ENCODE measurements around the gene C22orf23.

C22orf23 gene

DNA sequence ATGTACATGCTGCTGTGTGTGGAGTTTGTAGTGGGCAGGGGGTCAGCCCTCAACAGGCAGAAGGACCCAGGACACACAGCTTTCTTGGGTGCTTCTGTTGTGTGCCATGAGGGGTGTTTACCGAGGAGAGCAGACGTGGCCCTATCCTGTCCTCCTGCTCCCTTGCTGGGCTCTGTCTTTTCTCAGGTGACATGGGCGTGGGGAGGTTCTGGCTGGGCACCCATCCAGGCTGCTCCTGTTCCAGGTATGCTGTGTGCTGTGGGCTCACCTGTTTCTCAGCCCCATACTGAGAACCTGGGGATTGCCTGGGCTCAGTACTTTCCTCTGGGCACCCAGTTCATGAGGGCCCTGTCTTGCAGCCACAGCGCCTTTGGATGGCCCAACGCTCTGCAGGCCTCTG lies 24.0 kb downstream of the C22orf23 start:
- no peaks in the 10 kb centered on the region for H3K27me3 Mint-ChIP-seq
- H3K27ac Mint-ChIP-seq: peak overlapping the region; percentile 2
- H3K36me3 Mint-ChIP-seq (ENCODE audit: low read depth): peaks cover 50% of the 10 kb centered on the region
- DNase-seq: no peak
- H3K4me1 Mint-ChIP-seq (ENCODE audit: low read depth): peaks cover 11% of the 10 kb centered on the region
- no peaks in the 10 kb centered on the region for H3K9me3 Mint-ChIP-seq
- H3K4me3 Mint-ChIP-seq: no peak overlapping the region

DNA sequence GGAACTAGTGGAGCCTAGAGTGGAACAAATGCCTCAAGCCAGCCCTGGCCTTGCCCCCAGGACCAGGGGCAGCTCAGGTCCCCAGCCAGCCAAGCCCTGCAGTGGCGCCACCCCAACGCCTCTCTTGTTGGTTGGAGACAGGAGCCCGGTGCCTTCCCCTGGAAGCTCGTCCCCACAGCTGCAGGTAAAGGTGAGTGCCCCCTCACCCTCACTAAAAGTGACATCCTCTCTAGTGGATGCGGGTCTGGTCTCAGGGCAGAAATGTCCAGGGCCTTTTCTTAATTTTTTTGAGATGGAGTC lies 25.8 kb downstream of the C22orf23 start:
- peaks cover 44% of the 10 kb centered on the region for H3K36me3 Mint-ChIP-seq (ENCODE audit: low read depth)

DNA sequence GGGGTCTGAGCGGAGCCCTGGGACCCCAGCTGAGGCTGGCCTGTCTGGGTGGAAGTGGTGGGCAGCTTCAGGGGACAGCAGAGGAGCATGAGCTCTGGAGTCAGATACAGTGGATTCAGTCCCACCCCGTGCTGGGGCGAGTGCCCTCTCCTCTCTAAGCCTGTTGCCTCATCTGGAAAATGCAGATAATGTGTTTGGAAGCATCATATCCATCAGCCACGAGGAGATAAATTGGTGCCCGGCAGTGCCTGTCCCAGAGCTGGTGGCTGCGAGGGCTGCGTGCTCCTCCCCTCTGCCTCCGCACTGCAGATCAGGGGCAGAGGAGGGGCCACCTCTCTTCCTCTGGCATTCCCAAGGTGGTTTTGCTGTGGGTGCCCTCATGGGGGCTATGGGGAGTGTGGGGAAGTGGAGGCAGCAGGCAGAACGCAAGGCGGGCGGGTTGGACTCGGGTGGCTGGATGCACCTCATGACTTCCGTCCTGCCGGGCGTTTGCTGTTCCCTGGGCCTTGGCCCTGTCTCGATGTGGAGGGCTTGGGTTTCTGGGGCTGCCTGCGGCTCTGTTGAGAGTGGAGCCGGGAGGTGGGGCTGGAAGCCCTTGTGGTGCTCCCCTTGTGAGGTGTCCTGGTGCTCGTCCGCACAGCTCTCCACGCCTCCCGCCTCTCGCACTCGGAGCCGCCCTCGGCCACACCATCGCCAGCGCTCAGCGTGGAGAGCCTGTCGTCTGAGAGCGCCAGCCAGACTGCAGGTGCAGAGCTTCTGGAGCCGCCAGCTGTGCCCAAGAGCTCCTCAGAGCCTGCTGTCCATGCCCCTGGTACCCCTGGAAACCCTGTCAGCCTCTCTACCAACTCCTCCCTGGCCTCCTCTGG lies 26.4 kb downstream of the C22orf23 start:
- Mint-ChIP-seq H3K27ac (no peak overlapping the region), H3K27me3 (no peaks in the 10 kb centered on the region), H3K4me3 (no peak overlapping the region), H3K36me3 (ENCODE audit: low read depth) (peaks cover 41% of the 10 kb centered on the region), H3K4me1 (ENCODE audit: low read depth) (no peaks in the 10 kb centered on the region), H3K9me3 (no peaks in the 10 kb centered on the region)
- no peak for DNase-seq

More for the DNA sequence above, 25.8 kb downstream of the C22orf23 start:
- Mint-ChIP-seq H3K4me1 (ENCODE audit: low read depth) (no peaks in the 10 kb centered on the region), H3K4me3 (no peak overlapping the region), H3K27ac (no peak overlapping the region), H3K27me3 (no peaks in the 10 kb centered on the region), H3K9me3 (no peaks in the 10 kb centered on the region)
- no peak for DNase-seq

DNA sequence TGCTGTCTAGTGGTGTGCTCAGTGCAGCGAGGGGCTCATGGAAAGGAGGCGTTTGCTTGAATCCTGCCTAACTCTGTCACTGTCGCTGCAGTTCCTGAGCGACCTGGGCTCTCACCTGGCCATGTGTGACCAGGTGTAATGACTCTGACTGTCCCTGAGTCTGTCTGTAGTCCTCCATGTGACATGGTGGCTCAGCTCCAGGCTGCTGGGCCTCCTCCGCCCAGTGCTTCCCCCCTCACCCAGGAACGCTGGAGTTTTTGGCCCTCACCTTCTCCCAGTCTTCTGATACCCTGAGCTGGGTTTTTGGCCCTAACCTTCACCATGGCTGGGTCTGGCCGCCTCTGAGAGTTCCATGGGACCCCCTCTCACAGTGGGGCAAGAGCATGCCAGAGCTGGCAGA lies 27.0 kb downstream of the C22orf23 start:
- Mint-ChIP-seq H3K27ac (no peak overlapping the region), H3K27me3 (no peaks in the 10 kb centered on the region), H3K4me1 (ENCODE audit: low read depth) (no peaks in the 10 kb centered on the region), H3K4me3 (no peak overlapping the region), H3K36me3 (ENCODE audit: low read depth) (peaks cover 41% of the 10 kb centered on the region), H3K9me3 (no peaks in the 10 kb centered on the region)
- DNase-seq: no peak

DNA sequence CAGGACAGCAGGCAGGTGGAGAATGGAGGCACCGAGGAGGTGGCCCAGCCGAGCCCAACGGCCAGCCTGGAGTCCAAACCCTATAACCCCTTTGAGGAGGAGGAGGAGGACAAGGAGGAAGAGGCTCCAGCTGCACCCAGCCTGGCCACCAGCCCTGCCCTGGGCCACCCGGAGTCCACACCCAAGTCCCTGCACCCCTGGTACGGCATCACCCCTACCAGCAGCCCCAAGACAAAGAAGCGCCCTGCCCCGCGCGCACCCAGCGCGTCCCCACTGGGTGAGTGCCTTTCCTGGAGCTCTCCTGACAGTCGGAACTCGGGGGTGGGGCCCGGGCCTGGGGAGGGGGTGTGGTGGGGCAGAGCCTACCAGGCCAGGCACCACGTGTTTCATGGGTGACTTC lies 27.6 kb downstream of the C22orf23 start:
- Mint-ChIP-seq H3K4me1 (ENCODE audit: low read depth) (no peaks in the 10 kb centered on the region), H3K36me3 (ENCODE audit: low read depth) (peaks cover 44% of the 10 kb centered on the region), H3K27ac (no peak overlapping the region), H3K9me3 (no peaks in the 10 kb centered on the region), H3K4me3 (no peak overlapping the region), H3K27me3 (no peaks in the 10 kb centered on the region)
- no peak for DNase-seq

DNA sequence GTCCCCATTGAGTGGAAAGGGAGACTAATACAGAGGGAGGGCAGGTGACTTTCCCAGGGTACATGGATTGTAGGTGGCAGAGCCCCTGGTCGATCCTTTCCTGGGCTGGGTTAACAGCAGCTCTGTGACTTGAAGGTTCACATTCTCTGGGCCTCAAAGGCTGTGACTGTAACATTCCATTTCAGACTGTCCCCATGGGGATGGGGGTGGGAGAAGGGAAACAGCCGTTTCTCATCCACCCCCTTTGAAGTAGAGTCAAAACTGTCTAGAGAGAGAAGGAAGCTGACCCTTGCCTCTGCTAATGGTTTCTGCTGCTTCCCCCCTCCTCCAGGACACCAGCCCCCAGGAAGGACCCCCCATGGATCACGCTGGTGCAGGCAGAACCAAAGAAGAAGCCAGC lies 28.1 kb downstream of the C22orf23 start:
- Mint-ChIP-seq H3K36me3 (ENCODE audit: low read depth) (peaks cover 45% of the 10 kb centered on the region), H3K4me1 (ENCODE audit: low read depth) (no peaks in the 10 kb centered on the region), H3K4me3 (no peak overlapping the region), H3K27me3 (no peaks in the 10 kb centered on the region), H3K9me3 (no peaks in the 10 kb centered on the region), H3K27ac (no peak overlapping the region)
- no peak for DNase-seq

DNA sequence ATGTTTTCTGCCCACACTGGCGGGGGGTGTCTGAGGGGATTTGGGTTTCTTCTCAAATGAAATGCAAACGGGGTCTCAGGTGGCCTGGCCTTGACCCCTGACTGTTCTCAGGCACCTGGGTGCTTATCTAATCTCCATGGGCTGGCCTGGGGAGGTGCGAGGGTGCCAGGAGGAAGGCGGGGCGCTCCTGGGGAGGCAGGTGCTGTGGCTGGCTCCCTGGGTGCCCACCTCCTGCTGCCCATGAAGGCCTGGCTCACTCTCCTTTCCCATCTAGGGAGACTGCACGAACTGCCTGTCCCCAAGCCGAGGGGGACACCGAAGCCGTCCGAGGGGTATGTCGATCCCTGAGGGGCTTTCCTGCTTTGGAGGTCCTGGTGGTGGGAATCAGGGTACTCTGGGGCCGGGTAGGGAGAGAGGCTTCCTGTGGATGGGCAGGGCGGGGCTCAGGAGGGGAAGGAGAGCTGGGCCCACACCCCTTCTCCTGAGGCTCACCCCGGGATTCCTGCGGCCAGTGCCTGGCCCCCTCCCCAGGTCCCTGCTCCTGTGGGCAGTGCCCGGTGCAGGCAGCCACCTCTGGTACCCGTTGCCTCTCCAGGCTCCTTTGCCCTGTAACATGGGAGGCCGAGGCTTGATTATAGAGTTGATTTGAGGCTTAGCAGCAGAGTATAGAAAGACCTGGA lies 28.9 kb downstream of the C22orf23 start:
- no peaks in the 10 kb centered on the region for H3K27me3 Mint-ChIP-seq
- no peak for DNase-seq
- H3K27ac Mint-ChIP-seq: no peak overlapping the region
- peaks cover 49% of the 10 kb centered on the region for H3K36me3 Mint-ChIP-seq (ENCODE audit: low read depth)
- peaks cover 4% of the 10 kb centered on the region for H3K4me1 Mint-ChIP-seq (ENCODE audit: low read depth)
- no peaks in the 10 kb centered on the region for H3K9me3 Mint-ChIP-seq
- H3K4me3 Mint-ChIP-seq: no peak overlapping the region

DNA sequence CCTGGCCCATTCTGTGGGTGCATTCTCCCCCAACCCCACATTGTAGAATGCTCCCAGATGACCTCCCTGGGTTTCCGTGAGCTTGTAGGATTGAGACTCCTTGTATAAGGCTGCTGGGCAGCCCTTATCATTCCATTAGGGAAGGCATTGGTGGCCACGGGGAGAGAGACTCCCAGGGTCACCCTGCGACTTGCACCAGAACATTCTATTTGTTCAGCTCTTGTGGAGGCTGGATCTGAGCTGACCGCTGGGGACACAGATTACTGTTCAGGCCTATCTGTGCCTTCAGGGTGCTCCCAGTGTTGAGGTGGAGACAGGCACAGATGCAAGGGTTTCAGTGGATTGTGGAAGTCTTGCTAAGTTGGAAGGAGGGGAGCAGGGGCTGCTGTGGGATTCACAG lies 29.5 kb downstream of the C22orf23 start:
- H3K27ac Mint-ChIP-seq: no peak overlapping the region
- H3K4me3 Mint-ChIP-seq: no peak overlapping the region
- H3K9me3 Mint-ChIP-seq: no peaks in the 10 kb centered on the region
- H3K36me3 Mint-ChIP-seq (ENCODE audit: low read depth): peaks cover 45% of the 10 kb centered on the region
- DNase-seq: no peak
- peaks cover 4% of the 10 kb centered on the region for H3K4me1 Mint-ChIP-seq (ENCODE audit: low read depth)
- no peaks in the 10 kb centered on the region for H3K27me3 Mint-ChIP-seq

DNA sequence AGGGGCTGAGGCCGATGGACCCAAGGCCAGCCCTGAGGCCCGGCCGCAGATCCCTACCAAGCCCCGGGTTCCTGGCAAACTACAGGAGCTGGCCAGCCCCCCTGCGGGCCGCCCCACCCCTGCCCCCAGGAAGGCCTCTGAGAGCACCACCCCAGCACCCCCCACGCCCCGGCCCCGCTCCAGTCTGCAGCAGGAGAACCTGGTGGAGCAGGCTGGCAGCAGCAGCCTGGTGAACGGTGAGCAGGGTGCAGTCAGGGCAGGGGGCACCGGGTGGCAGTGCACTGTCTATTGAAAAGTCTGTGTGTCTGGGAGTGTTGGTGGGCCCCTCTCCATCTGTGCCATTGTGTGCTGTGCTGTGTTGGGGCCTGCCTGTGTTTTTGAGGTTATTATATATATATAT lies 31.2 kb downstream of the C22orf23 start:
- Mint-ChIP-seq H3K27me3 (no peaks in the 10 kb centered on the region), H3K4me1 (ENCODE audit: low read depth) (peaks cover 4% of the 10 kb centered on the region), H3K9me3 (no peaks in the 10 kb centered on the region), H3K36me3 (ENCODE audit: low read depth) (peaks cover 41% of the 10 kb centered on the region), H3K27ac (no peak overlapping the region), H3K4me3 (no peak overlapping the region)
- DNase-seq: no peak

DNA sequence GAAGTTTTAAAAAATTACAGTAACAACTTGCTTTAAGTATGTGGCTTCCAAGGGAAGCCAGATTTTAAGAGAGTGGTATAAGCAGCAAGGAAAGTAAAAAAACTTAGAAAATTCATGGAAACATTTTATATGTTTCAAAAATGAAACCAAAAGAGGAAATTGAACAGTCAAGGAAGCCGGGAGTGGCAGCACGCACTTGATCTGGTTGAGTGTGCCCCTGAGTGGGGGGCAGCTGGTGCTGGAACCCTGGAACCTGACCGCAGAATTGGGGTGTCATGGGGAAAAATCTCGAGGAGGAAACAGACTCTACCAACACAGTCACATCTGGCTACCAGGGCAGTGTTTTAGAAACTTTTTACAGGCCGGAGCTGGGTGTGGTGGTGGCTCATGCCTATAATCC lies 33.3 kb downstream of the C22orf23 start:
- Mint-ChIP-seq H3K27ac (peak overlapping the region; percentile 90), H3K36me3 (ENCODE audit: low read depth) (peaks cover 34% of the 10 kb centered on the region), H3K4me3 (peak overlapping the region; percentile 30), H3K9me3 (no peaks in the 10 kb centered on the region), H3K4me1 (ENCODE audit: low read depth) (peaks cover 4% of the 10 kb centered on the region), H3K27me3 (no peaks in the 10 kb centered on the region)
- no peak for DNase-seq

DNA sequence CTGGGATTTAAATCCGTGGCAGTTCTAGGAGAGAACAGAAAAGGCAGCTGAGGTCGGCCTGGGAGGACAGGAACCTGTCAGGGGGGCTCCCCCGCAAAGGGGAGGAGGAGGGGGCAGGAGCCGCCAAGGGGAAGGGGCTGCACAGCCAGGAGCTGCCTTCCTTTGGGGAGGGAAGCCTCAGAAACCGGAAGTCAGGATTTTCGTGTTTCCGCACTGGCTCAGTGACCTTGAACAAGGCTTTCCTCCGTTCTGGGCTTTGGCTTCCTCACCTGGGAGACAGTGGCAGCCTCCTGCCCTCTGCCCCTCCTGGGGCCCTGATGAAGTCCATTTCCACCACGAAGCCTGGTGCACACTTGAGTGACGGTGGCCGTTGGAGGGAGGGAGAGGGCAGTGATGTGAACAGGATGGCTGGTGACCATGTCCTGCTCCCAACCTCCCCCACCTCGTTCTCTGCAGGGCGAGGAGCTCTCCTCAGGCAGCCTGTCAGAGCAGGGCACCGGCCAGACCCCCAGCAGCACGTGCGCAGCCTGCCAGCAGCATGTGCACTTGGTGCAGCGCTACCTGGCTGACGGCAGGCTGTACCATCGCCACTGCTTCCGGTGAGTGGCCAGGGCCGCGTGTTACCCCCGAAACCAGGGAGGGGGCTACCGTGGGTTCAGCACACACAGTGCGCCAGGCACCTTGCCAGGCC lies 34.7 kb downstream of the C22orf23 start:
- H3K4me3 Mint-ChIP-seq: no peak overlapping the region
- peaks cover 4% of the 10 kb centered on the region for H3K4me1 Mint-ChIP-seq (ENCODE audit: low read depth)
- H3K27ac Mint-ChIP-seq: no peak overlapping the region
- peaks cover 34% of the 10 kb centered on the region for H3K36me3 Mint-ChIP-seq (ENCODE audit: low read depth)
- H3K27me3 Mint-ChIP-seq: no peaks in the 10 kb centered on the region
- DNase-seq: no peak
- no peaks in the 10 kb centered on the region for H3K9me3 Mint-ChIP-seq

DNA sequence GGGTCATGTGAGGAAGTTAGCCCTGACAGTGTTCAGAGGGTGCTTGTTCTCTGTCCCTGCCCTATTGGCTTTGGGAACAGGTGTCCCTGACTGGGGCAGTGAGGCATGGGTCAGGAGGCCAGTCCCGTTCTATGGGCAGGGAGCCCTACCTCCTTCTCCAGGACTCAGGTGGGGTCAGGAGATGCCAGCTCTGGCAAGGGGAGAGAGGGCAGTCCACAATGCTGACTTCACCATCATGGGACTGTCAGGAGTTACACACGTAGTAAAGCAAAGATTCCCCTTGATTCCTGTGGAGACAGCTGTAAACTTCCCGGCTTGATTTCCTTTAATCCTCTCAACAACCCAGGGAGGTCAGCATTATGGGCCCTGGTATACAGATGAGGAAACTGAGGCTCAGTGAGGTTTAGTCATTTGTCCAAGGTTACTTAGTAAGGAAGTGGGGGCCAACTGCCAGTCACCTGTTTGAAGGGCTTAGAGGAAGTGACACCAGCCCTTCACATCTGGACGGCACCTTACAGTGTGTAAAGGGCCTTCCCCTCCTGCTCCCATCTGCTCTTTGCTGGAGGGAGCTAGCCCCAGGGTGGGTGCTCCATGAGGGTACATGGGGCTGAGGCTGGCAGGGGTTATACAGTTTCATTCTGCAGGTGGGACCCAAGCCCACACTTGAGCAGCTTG lies 35.4 kb downstream of the C22orf23 start:
- H3K36me3 Mint-ChIP-seq (ENCODE audit: low read depth): peaks cover 35% of the 10 kb centered on the region
- no peak for DNase-seq
- no peak overlapping the region for H3K4me3 Mint-ChIP-seq
- no peak overlapping the region for H3K27ac Mint-ChIP-seq
- no peaks in the 10 kb centered on the region for H3K27me3 Mint-ChIP-seq
- no peaks in the 10 kb centered on the region for H3K9me3 Mint-ChIP-seq
- H3K4me1 Mint-ChIP-seq (ENCODE audit: low read depth): peaks cover 4% of the 10 kb centered on the region

DNA sequence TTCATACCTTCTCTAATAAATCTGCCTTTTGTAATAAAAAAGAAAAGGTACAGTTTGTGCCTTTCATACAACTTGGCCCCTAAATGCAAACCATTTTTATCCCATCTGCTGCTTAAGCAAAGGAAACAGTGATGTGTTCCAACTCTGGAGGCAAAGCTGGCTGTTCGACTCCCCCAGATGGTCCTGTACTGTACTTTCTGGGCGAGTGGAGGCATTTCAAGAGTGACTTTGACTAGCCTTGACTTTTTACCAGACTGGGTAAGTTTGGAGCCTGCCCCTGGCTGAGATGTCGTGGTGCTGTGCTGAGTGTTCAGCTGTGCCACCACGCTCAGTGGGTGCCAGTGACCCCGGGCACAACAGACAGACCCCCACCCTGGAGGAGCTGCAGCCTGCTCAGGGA lies 37.1 kb downstream of the C22orf23 start:
- Mint-ChIP-seq H3K9me3 (no peaks in the 10 kb centered on the region), H3K4me1 (ENCODE audit: low read depth) (peaks cover 14% of the 10 kb centered on the region), H3K27me3 (no peaks in the 10 kb centered on the region), H3K27ac (no peak overlapping the region), H3K4me3 (no peak overlapping the region), H3K36me3 (ENCODE audit: low read depth) (peaks cover 35% of the 10 kb centered on the region)
- no peak for DNase-seq

DNA sequence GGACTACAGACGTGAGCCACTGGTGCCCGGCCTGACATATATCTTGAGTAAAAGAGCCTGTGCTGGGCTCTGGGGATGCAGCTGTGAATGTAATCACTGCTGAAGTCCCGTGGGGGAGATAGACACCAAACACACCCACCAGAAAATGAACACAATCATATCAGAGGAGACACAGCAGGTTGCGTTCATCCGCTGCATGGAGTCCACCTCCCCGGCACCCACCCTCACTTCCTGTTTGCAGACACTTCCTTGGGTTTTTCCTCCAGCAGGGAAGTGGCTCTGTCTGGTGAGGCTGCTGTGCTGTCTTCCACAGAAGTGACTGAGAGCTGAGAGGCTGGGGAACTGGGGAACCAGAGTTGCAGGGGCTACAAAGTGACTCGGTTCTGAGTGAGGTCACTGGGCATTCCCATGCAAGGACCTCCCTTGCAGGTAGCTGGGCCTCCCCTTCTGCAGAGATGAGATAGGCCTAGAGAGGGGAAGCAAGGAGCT lies 40.1 kb downstream of the C22orf23 start:
- H3K4me1 Mint-ChIP-seq (ENCODE audit: low read depth): peaks cover 17% of the 10 kb centered on the region
- H3K27ac Mint-ChIP-seq: peak overlapping the region; percentile 60
- peaks cover 25% of the 10 kb centered on the region for H3K36me3 Mint-ChIP-seq (ENCODE audit: low read depth)
- no peak overlapping the region for H3K4me3 Mint-ChIP-seq
- H3K9me3 Mint-ChIP-seq: no peaks in the 10 kb centered on the region
- DNase-seq: no peak
- no peaks in the 10 kb centered on the region for H3K27me3 Mint-ChIP-seq

All from activated T-cell treated with anti-CD3 and anti-CD28 coated beads, Interleukin-2, amount 50 U/mL, for 24 hours (primary cell).